Smooth muscle cell (in vitro differentiated cells): ENCODE results near the gene PLCG2. TPM values are rescaled to one million over a fixed set of nuclear protein-coding genes. Genes with fewer than 3 reads are reported as not detected.
"Not testable (repeated sequence)": the region's sequence is repeated elsewhere in the genome, so short reads cannot be mapped to it uniquely, and the experiment has no call there.

Experiments
- DNase-seq: peaks from one replicate; lab custom pipeline; 2025; ENCODE audit not compliant: unreplicated experiment; lab: John Stamatoyannopoulos, UW
- H2AFZ ChIP-seq: fragments of 200-600 bp; sonication (generic); 2 replicates; pipeline ENCODE4 v1.6.0; 2016; ENCODE audit warnings: antibody characterized with exemption, low read depth, mild to moderate bottlenecking
- H3F3A ChIP-seq: fragments of 200-600 bp; sonication (generic); 2 replicates; pipeline ENCODE4 v1.6.0; 2017; ENCODE audit warnings: antibody characterized with exemption, low read depth
- H3K27ac ChIP-seq: fragments of 200-600 bp; sonication (generic); 2 replicates; pipeline ENCODE4 v1.5.1; 2016; ENCODE audit warnings: low read depth, mild to moderate bottlenecking
- H3K27me3 ChIP-seq: fragments of 200-600 bp; sonication (generic); 2 replicates; pipeline ENCODE4 v1.6.1; 2016; ENCODE audit warnings: low read depth, mild to moderate bottlenecking
- H3K36me3 ChIP-seq: fragments of 200-600 bp; sonication (generic); 2 replicates; pipeline ENCODE4 v1.5.1; 2016; ENCODE audit warnings: low read depth
- H3K4me1 ChIP-seq: fragments of 200-600 bp; sonication (generic); 2 replicates; pipeline ENCODE4 v1.5.1; 2016; ENCODE audit warnings: low read depth
- H3K4me2 ChIP-seq: fragments of 200-600 bp; sonication (generic); 2 replicates; pipeline ENCODE4 v1.6.0; 2016; ENCODE audit warnings: mild to moderate bottlenecking
- H3K4me3 ChIP-seq: fragments of 200-600 bp; sonication (generic); 2 replicates; pipeline ENCODE4 v1.5.1; 2016; ENCODE audit warnings: mild to moderate bottlenecking
- H3K79me2 ChIP-seq: fragments of 200-600 bp; sonication (generic); 2 replicates; pipeline ENCODE4 v1.6.0; 2016; ENCODE audit warnings: low read depth, mild to moderate bottlenecking
- H3K9ac ChIP-seq: fragments of 200-600 bp; sonication (generic); 2 replicates; pipeline ENCODE4 v1.6.0; 2016; ENCODE audit warnings: low read depth
- H3K9me3 ChIP-seq: fragments of 200-600 bp; sonication (generic); replicated peaks from 2 replicates; pipeline ENCODE4 v1.5.1; 2016; ENCODE audit warnings: low read depth
- H4K20me1 ChIP-seq: fragments of 200-600 bp; sonication (generic); 2 replicates; pipeline ENCODE4 v1.6.0; 2016; ENCODE audit warnings: low read depth
- CTCF ChIP-seq: fragments of 200-600 bp; sonication (generic); IDR thresholded peaks from 2 replicates; pipeline ENCODE4 v1.5.1; 2017; ENCODE audit warnings: borderline replicate concordance, mild to moderate bottlenecking, antibody characterized with exemption; ENCODE audit not compliant: insufficient read depth, poor library complexity, severe bottlenecking
- WGBS: methylation state at CpG from one replicate; pipeline ENCODE4 v1.1.7; 2016; ENCODE audit warnings: low lambda C conversion rate; 5-methylcytosine and 5-hydroxymethylcytosine counted together
- polyA plus RNA-seq: library from polyadenylated mRNA; unstranded; fragments of >200 nt; fragmentation: Nextera tagmentation; extraction: Ambion mirVana; gene quantifications from 2 replicates; pipeline ENCODE4 v1.2.1, GENCODE V29; 2016
- total RNA-seq: library from RNA; depleted of rRNA; stranded (reverse); fragments of >200 nt; gene quantifications from 2 replicates; pipeline ENCODE4 v1.2.3, GENCODE V29; 2014

PLCG2 gene
- total and polyA plus RNA-seq, 2 experiments from 2014 or later, result 1.7 TPM; not detected in 1

GRCh38 chr16:82008957-82009592 is 230.0 kb downstream of the PLCG2 start:
- H3K4me1 ChIP-seq, result no peaks in the 10 kb centered on the region
- 90% methylated on average over 9 of the region's 9 CpGs for WGBS
- no peak overlapping the region for H3K4me3 ChIP-seq

GRCh38 chr16:82009789-82010188 is 230.7 kb downstream of the PLCG2 start:
- not testable (repeated sequence) for H3K9me3 ChIP-seq, H3K9ac ChIP-seq, H3K27ac ChIP-seq, H3K4me2 ChIP-seq, H3K4me1 ChIP-seq, H3K36me3 ChIP-seq, H3K79me2 ChIP-seq, H4K20me1 ChIP-seq, H3K27me3 ChIP-seq, H3F3A ChIP-seq, H3K4me3 ChIP-seq, H2AFZ ChIP-seq, DNase-seq
- WGBS, result 72% methylated on average over 4 of the region's 4 CpGs

More at GRCh38 chr16:82008957-82009592, 230.0 kb downstream of the PLCG2 start:
- TF ChIP-seq CTCF, result no peak
- Histone ChIP-seq H3K27ac (no peak overlapping the region), H3K9me3 (no peaks in the 10 kb centered on the region), H3K27me3 (no peaks in the 10 kb centered on the region), H3K4me2 (no peak overlapping the region), H3K79me2 (no peaks in the 10 kb centered on the region), H3K9ac (no peak overlapping the region), H4K20me1 (no peaks in the 10 kb centered on the region), H3K36me3 (no peaks in the 10 kb centered on the region), H3F3A (no peaks in the 10 kb centered on the region), H2AFZ (no peak overlapping the region)
- DNase-seq, result no peak

GRCh38 chr16:82010649-82011048 is 231.6 kb downstream of the PLCG2 start:
- Histone ChIP-seq H3K79me2 (no peaks in the 10 kb centered on the region), H3F3A (no peaks in the 10 kb centered on the region), H3K4me2 (no peak overlapping the region), H3K36me3 (no peaks in the 10 kb centered on the region), H3K4me1 (no peaks in the 10 kb centered on the region), H3K27me3 (no peaks in the 10 kb centered on the region), H3K4me3 (no peak overlapping the region), H3K27ac (no peak overlapping the region), H3K9me3 (no peaks in the 10 kb centered on the region), H2AFZ (no peak overlapping the region), H4K20me1 (no peaks in the 10 kb centered on the region), H3K9ac (no peak overlapping the region)
- TF ChIP-seq CTCF, result no peak
- WGBS, result 83% methylated on average over 8 of the region's 8 CpGs
- DNase-seq, result no peak

GRCh38 chr16:82011199-82011641 is 232.1 kb downstream of the PLCG2 start, which contains the start of gene SDR42E1:
SDR42E1 (minus strand) TSS chr16:82011470; CDS start chr16:82000858, 10,612 bp downstream.
- Histone ChIP-seq H3K36me3 (no peaks in the 10 kb centered on the region), H2AFZ (no peak within 1 kb of the TSS), H4K20me1 (no peaks in the 10 kb centered on the region), H3K9ac (no peak within 1 kb of the TSS), H3K4me1 (no peaks in the 10 kb centered on the region), H3K4me2 (no peak within 1 kb of the TSS), H3K79me2 (no peaks in the 10 kb centered on the region), H3K4me3 (no peak within 1 kb of the TSS), H3K27ac (no peak within 1 kb of the TSS), H3K9me3 (no peaks in the 10 kb centered on the region), H3K27me3 (no peaks in the 10 kb centered on the region), H3F3A (no peaks in the 10 kb centered on the region)
- DNase-seq, result no peak
- no peak for TF ChIP-seq CTCF
- WGBS, result 97% methylated on average over 32 of the region's 32 CpGs

Other genes starting within 250 kb of the PLCG2 start
- not detected in 2 replicates for gene SDR42E1, start 232.2 kb downstream of the PLCG2 start, total RNA-seq
- not detected in 2 replicates for gene SDR42E1, start 232.2 kb downstream of the PLCG2 start, polyA plus RNA-seq